Ovary (tissue), 9 donors: ENCODE results near the gene EXOC7. TPM values are rescaled to one million over a fixed set of nuclear protein-coding genes. Genes with fewer than 3 reads are reported as not detected.

Experiments used
- DNase-seq, 5 donors: peaks; one replicate each; pipeline ENCODE4 v3.0.0-alpha.2; 2019 to 2020
- H3K27ac ChIP-seq, 2 donors: fragments of 200-600 bp; one replicate each; pipeline versions ENCODE4 v1.5.1 to v1.8.0; 2019 to 2022
- H3K27me3 ChIP-seq: fragments of 200-600 bp; one replicate; pipeline ENCODE4 v1.8.0; 2022
- H3K36me3 ChIP-seq: fragments of 200-600 bp; sonication (generic); one replicate; pipeline ENCODE4 v1.5.1; 2019
- H3K4me1 ChIP-seq: one replicate; pipeline ENCODE4 v1.8.1; 2013; ENCODE audit warnings: mild to moderate bottlenecking, moderate library complexity; ENCODE audit not compliant: insufficient read depth
- H3K4me3 ChIP-seq: fragments of 200-600 bp; sonication (generic); one replicate; pipeline ENCODE4 v1.5.1; 2017
- H3K9me3 ChIP-seq, 2 donors: fragments of 200-600 bp in 1 of 2; sonication (generic) in 1 of 2; one replicate each; pipeline versions ENCODE4 v1.5.1 to v1.8.1; 2013 to 2019; ENCODE audit warnings: mild to moderate bottlenecking in 1 of 2, moderate library complexity in 1 of 2
- CTCF ChIP-seq, 3 donors: fragments of 450-650 bp in 2 of 3; fragments of 200-600 bp in 1 of 3; IDR thresholded peaks; one replicate each; pipeline versions ENCODE4 v1.5.1 to v1.8.0; 2016 to 2022; ENCODE audit warnings: antibody characterized with exemption in 3 of 3, mild to moderate bottlenecking in 1 of 3
- EP300 ChIP-seq: sonication (generic); formaldehyde crosslinking; IDR thresholded peaks from one replicate; pipeline ENCODE4 v1.6.1; 2017; ENCODE audit warnings: antibody characterized with exemption
- POLR2A ChIP-seq: fragments of 450-650 bp; IDR thresholded peaks from one replicate; pipeline ENCODE4 v1.6.1; 2017; ENCODE audit warnings: antibody characterized with exemption, mild to moderate bottlenecking, moderate library complexity
- WGBS, 3 donors: extraction: QIAGEN DNeasy Blood & Tissue Kit in 1 of 3; methylation state at CpG; one replicate each; pipeline versions ENCODE4 v1.1.5 to v1.1.7; 2013 to 2017; 5-methylcytosine and 5-hydroxymethylcytosine counted together
- intact Hi-C, 4 donors: fragments of 100-400 bp; cut with DNase I; formaldehyde crosslinking; loops; one replicate each; pipeline versions ENCODE4 v1.11.0 to v1.15.1; 2022 to 2023
- polyA plus RNA-seq, 2 donors: library from polyadenylated mRNA; stranded (reverse); fragments of 200-250 nt in 1 of 2; fragments of 350-450 nt in 1 of 2; fragmentation: Illumina TruSeq in 1 of 2; extraction: RNeasy Lipid Tissue Mini Kit (QIAGEN cat#74804) in 1 of 2; gene quantifications; one replicate each; pipeline ENCODE4 v1.2.3, GENCODE V29; 2013 to 2014
- total RNA-seq, 7 donors: library from RNA; depleted of rRNA in 2 of 7; stranded (reverse); fragments of >200 nt in 2 of 7; fragmentation: NEBNext Ultra II Directional in 3 of 7; extraction: Animal tissue kit (Norgen Biotek cat#: 25700) in 3 of 7; gene quantifications; one replicate each; pipeline versions ENCODE4 v1.1.0 to v1.2.4, GENCODE V29; 2016 to 2023
- donor health status: DM: no; HTN: no; CAD: no; lungs with moderate emphysema.
- donor health status: DM: no; HTN: no; CAD: no.
- donor health status: Bipolar disorder and iron deficiency.
- donor health status: DM: yes; HTN: yes; CAD: no.
- donor health status: DM: no; HTN: no; CAD: no.
- donor health status: DM: yes; HTN: yes; CAD: no.

Gene EXOC7
- total and polyA plus RNA-seq, 9 donors, result 46.9 to 121 (median 114) TPM

GRCh38 chr17:76094046-76094445 is 9.5 kb downstream of the EXOC7 start:
- intact Hi-C loops, result no loop called here
- TF ChIP-seq POLR2A, result no peak
- TF ChIP-seq EP300, result no peak
- TF ChIP-seq CTCF (IDR thresholded peaks at IDR 0.05), result no peak
- Histone ChIP-seq H3K27ac (no peak overlapping the region), H3K36me3 (no peaks in the 10 kb centered on the region), H3K4me3 (no peak overlapping the region), H3K4me1 (no peaks in the 10 kb centered on the region), H3K27me3 (no peaks in the 10 kb centered on the region), H3K9me3 (no peaks in the 10 kb centered on the region)
- DNase-seq, result no peak
- WGBS, 3 donors, result 83 to 84% (median 84%) methylated on average over 11 of the region's 11 CpGs

- WGBS, 3 donors, result 90 to 92% (median 91%) methylated on average over 19 to 20 of the region's 20 CpGs
- no peak for DNase-seq
- intact Hi-C loops, result no loop called here
- H3K9me3 ChIP-seq, result no peaks in the 10 kb centered on the region
- H3K4me1 ChIP-seq, result no peaks in the 10 kb centered on the region
- no peaks in the 10 kb centered on the region for H3K27me3 ChIP-seq
- H3K36me3 ChIP-seq, result no peaks in the 10 kb centered on the region
- no peak overlapping the region for H3K4me3 ChIP-seq
- TF ChIP-seq EP300, result no peak
- no peak for TF ChIP-seq POLR2A
- TF ChIP-seq CTCF (IDR thresholded peaks at IDR 0.05), result no peak
- no peak overlapping the region for H3K27ac ChIP-seq
Measured at GRCh38 chr17:76092526-76093413, 10.8 kb downstream of the EXOC7 start.

- no peaks in the 10 kb centered on the region for H3K27me3 ChIP-seq
- no peaks in the 10 kb centered on the region for H3K9me3 ChIP-seq
- no peaks in the 10 kb centered on the region for H3K4me1 ChIP-seq
- DNase-seq, result peak in 1 of 5 donors; percentile 29
- intact Hi-C loops, result no loop called here
- TF ChIP-seq POLR2A (no peak), EP300 (no peak), CTCF (IDR thresholded peaks at IDR 0.05) (no peak)
- WGBS, 3 donors, result 71 to 74% (median 73%) methylated on average over 22 to 23 of the region's 23 CpGs
- H3K36me3 ChIP-seq, result no peaks in the 10 kb centered on the region
- H3K4me3 ChIP-seq, result no peak overlapping the region
- H3K27ac ChIP-seq, result no peak overlapping the region
Measured at GRCh38 chr17:76091526-76092286, 11.9 kb downstream of the EXOC7 start.

GRCh38 chr17:76090517-76091129 is 13.0 kb downstream of the EXOC7 start:
- TF ChIP-seq CTCF (IDR thresholded peaks at IDR 0.05), result no peak
- TF ChIP-seq POLR2A, result no peak
- TF ChIP-seq EP300, result no peak
- Histone ChIP-seq H3K9me3 (no peaks in the 10 kb centered on the region), H3K4me1 (no peaks in the 10 kb centered on the region), H3K36me3 (no peaks in the 10 kb centered on the region), H3K27ac (no peak overlapping the region), H3K4me3 (no peak overlapping the region), H3K27me3 (no peaks in the 10 kb centered on the region)
- no peak for DNase-seq
- 79 to 90% (median 84%) methylated on average over 17 of the region's 17 CpGs for WGBS, 3 donors
- intact Hi-C loops, result no loop called here
